Ecto neural progenitor cell (in vitro differentiated cells): ENCODE measurements around the gene CRIP2.
A peak's percentile ranks its signal among the peaks of the same experiment; 100 is the strongest.

Source experiments
- DNase-seq: peaks from one replicate; pipeline ENCODE4 v3.0.0-alpha.2; 2018; ENCODE audit warnings: low spot score

The CRIP2 gene

DNA sequence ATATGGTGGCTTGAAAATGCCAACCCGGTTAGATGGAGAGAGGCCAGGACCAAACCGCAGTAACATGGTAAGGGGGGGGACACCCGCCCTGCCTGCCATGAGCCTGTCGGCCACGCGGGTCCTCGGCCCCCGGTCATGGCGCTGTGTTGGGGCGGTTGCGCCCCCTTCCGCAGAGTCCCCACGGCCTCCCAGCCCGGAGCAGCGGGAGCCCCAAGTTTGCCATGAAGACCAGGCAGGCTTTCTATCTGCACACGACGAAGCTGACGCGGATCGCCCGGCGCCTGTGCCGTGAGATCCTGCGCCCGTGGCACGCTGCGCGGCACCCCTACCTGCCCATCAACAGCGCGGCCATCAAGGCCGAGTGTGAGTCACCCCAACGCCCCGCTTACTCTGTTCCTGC lies 10.1 kb upstream of the CRIP2 start:
- DNase-seq, result no peak

DNA sequence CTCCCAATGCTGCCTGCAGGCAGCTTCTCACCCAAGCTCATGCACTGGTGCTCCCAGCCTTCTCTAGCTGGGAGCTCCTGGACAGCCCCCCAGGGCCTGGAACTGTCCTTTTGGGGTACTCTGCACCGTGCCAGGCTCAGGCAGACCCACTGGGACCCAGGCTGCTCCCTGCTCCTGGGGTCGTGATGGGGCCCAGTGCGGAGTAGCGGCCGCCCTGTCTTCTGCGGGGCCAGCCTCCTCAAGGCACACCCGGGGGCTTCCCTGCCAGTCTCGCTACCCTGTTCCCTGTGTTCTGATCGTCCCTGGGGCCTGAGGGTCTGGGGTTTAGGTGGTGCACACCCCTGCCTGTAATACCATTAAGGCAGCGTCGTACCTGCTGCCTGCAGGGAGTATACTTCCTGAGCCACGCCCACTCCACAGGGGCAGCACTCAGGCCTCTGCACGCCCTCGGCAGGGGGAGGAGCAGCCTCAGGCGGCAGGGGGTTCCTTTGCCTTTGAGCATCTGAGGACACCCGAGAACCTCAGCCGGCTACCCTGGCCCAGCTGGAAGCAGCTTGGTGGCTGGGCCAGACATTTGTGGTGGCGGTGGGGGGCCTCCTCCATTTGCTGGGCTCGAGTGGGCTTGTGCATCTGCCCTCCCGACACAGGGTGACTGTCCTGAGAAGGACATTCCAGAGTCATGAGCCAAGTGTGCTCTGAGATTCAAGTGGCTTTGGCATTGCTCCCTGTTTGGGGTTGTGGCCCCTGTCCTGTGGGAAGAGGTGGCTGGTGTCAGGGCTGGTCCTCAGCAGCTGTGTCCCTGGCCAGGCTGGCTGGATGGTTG lies 9.2 kb upstream of the CRIP2 start:
- DNase-seq, result no peak

DNA sequence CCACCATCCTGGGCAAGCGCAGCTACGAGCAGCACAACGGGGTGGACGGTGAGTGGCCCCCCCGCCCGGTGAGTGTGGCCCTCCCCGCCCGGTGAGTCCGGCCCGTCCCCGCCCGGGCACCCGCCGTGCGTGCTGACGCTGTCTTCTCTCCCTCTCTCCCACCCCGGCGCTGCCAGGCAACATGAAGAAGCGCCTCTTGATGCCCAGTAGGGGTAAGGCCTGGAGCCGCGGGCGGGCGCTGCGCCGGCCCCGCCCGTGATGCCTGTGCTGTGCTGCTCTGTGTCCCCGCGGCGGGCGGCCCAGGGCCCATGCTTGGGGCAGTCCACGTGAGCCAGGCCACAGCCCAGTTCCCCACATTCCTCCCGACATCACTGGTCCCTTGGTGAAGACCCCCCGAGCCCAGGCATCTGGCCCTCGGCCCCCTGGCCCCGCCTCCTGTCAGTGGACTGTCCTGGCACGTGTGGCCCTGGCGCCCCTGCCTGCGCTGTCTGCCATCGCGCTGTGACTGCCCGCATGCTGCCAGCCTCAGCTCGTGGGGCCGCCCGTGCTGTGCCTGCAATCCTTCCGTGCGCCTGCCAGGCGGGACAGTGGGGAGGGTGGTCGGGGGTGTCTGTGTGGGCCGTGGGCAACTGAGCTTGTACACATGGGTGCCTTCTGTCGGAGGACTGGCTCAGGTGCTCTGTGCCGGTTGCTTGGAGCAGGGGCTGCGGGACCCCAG lies 7.9 kb upstream of the CRIP2 start:
- no peak for DNase-seq

DNA sequence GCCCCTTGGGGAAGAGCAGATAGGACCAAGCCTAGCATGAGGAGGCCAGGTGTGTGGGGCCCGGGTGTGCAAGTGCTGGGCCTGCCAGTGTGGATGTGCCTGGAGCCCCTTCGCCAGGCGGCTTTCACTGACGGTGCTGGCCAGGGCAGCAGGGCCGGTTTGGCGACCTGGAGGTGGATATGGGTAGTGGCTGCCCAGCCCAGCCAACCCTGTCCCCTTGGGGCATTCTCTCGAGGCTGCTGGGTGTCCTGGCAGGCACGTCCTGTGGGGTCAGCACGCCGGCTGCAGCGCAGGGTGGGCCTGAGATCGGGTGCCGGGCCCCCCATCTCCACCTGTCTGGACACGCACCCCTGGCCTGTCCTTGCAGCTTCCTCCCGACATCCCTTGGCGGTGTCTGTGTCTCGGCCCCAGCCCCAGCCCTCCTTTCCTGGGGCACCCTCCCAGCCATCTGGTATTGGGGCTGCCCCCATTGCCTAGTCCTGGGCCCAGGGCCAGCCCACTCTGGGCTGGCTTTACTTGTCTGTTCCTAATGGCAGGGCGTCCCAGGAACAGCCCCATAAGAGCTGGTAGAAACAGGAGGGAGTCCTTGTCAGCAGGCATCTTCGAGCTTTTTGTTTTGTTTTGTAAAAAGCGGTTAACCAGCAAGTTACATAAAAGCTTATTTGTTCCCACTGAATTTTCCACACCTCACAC lies 7.2 kb upstream of the CRIP2 start:
- no peak for DNase-seq

DNA sequence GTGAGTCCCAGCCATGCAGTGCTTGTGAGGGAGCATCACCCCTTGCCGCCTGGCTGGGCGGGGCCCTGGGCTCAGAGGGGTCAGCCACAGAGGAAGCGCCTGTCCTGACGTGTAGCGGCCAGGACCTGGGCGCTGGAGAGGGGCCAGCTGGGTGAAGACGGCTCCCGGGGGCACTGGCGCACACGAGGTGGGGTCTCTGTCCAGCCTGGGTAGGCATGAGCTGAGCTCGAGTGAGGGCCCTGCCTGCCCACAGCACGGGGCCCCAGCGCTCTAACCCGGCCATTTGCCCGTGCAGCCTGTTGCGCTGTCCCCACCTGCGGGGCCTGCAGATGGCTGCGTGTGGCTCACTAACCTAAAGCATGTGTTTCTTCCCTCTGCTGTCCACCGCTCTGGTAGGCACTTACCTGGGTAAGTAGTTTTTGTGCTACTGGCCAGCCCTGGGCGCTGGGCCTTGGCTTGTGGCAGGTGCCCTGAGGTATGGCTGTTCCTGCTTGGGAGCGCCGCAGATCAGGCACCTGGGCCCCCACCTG lies 6.6 kb upstream of the CRIP2 start:
- DNase-seq, result no peak

DNA sequence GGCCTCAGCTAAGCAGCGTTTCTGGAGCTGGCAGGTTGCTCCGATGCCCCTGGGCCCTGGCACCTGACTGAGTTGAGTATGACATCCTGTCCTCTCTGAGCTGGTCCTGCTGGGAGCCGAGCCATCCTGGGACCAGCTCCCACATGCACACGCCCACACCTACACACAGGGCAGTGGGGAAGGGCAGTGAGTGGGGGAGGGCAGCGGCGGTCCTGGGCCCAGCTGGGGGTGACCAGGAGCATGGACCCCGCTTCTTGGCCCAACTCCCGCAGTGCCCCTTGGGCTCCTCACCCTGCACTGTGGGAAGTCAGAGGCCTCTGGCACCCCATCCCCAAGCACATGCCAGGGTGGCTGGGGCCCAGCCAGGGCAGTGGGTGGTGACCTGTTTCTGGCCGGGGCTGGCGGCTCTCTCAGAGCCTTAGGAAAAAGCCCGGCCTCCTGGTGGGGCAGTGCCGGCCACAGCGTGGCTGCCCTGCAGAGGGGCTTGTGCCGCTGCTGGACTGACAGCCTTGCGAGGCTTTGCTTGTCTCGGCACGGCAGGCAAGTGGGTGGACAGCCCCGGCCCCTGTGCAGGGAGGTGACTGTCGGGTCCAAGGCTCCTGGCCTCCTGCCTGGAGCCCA lies 5.9 kb upstream of the CRIP2 start:
- DNase-seq, result no peak

DNA sequence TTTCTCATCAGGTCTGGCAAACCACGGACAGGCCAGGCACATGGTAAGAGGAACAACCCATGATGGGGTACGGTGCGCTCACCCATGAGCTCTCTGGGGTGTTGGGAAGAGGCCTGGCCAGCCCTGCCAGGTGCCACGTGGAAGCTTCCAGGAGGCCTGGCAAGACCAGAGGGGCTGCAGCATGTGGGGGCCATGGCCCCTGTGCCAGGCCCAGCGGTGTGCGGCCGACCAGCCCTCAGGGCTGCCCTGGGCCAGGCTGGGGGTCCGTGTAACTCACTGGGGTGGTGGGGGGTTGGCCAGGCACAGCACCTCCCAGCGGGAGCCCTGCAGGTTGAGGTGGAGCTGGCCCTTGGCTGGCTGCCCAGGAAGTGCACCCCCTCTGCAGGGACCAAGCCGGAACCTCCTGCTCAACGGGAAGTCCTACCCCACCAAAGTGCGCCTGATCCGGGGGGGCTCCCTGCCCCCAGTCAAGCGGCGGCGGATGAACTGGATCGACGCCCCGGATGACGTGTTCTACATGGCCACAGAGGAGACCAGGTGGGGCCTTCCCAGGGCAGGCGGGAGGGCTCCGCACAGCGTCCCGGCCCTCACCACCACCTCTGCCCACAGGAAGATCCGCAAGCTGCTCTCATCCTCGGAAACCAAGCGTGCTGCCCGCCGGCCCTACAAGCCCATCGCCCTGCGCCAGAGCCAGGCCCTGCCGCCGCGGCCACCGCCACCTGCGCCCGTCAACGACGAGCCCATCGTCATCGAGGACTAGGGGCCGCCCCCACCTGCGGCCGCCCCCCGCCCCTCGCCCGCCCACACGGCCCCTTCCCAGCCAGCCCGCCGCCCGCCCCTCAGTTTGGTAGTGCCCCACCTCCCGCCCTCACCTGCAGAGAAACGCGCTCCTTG lies 4.9 kb upstream of the CRIP2 start:
- no peak for DNase-seq

DNA sequence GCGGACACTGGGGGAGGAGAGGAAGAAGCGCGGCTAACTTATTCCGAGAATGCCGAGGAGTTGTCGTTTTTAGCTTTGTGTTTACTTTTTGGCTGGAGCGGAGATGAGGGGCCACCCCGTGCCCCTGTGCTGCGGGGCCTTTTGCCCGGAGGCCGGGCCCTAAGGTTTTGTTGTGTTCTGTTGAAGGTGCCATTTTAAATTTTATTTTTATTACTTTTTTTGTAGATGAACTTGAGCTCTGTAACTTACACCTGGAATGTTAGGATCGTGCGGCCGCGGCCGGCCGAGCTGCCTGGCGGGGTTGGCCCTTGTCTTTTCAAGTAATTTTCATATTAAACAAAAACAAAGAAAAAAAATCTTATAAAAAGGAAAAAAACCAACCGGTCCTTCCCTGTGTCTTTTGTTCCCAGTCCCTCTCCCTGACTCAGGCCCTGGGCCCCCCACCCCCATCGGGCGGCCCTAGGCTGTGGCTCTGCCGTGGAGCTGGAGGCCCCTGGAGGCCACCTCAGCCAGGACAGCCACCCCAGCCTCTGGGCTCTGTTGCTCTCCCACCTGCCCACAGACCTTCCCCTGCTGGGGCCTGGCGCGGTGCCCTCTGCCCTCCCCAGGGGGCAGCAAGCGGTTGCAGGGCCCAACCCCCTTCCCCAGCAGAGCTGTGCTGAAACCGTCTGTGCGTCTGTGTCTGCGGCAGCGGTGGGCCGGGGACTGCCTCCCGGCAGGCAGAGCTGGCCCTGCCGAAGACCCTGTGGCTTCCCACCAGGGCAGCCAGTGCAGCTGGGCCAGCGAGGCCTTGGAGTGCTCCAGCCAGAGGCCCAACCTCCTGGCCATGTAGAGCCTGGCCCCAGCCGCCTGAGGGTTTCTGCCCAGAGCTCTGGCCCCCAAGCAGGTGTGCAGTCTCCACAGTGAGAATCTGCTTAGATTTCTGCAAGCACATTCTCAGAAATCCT lies 4.0 kb upstream of the CRIP2 start:
- peak; percentile 58 for DNase-seq

DNA sequence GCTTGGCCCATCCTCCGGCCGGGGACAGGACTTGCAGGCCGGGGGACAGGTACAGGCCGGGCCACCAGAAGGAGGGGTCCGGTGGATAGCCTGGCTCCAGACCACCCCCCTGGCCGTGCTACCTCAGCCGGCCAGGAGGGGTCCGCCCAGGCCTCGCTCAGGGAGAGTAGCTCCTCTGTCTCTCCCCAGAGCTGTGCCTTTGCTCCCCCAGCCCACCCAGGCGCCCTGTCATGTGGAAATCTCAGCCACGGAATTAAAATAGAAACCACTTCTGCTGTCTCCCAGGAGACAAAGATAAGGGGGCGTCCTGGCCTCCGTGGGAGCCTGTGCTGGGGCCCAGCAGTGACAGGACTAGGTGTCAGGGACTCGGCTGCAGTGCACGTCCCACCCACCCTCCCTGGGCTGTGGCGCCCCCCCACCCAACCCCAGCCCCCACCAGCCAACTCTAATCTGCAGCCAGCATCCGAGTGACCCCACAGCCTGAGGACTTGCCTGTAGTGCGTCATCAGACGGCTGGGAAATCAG lies 3.3 kb upstream of the CRIP2 start:
- peak; percentile 69 for DNase-seq

DNA sequence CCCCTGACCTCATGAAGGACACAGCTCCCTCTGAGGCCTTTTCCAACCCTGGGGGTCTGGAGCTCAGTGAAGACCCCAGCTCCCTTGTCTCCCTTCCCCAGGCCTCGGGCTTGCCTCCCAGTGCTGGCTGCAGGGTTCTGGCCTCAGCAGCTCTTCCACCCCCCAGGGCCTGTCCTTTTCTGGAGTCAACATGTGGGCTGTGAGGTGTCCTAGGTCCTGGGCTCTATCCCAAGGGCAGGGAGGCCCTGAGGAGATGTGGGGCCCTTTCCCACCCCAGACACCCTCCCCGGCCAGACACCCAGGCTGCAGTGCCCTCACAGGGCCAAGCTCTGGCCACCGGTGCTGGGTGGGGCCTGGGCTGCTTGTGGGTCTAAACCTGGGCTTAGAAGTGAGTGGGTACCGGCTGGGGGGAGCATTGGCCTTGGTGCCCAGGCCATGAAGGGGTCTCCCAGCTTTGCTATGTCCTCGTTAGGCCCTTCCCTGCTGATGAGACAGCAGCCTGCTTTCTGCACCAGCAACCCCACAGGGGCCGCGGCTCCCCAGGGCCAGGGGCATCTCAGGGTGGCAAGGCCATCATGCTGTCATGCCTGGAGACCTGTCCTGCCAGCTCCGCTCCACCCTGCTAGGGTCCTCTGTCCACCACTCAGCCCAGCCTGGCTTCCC lies 2.7 kb upstream of the CRIP2 start:
- DNase-seq, result no peak

DNA sequence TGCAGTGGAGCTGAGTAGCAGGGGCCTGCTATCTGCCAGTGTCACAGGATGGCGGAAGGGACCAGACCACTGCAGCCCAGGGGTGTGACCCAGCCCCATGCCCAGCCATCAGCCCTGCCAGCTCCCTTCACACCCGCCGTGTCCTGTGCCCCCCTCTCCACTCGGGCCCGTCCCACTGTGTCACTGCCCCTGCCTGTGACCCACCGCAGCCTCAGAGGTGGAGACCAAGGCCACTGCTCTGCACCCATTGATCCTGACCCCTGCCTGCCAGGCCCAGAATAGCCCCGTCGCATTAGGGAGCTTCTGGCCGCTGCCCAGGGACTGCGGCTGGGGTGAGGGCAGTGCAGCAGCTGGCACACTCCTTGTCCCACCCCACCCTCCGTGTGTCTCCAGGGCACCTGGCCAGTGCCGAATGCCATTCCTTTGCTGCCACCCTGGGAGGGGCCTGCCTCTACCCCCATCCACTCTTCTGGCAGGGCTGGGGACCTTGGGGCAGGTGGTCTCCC lies 2.1 kb upstream of the CRIP2 start:
- DNase-seq, result no peak

DNA sequence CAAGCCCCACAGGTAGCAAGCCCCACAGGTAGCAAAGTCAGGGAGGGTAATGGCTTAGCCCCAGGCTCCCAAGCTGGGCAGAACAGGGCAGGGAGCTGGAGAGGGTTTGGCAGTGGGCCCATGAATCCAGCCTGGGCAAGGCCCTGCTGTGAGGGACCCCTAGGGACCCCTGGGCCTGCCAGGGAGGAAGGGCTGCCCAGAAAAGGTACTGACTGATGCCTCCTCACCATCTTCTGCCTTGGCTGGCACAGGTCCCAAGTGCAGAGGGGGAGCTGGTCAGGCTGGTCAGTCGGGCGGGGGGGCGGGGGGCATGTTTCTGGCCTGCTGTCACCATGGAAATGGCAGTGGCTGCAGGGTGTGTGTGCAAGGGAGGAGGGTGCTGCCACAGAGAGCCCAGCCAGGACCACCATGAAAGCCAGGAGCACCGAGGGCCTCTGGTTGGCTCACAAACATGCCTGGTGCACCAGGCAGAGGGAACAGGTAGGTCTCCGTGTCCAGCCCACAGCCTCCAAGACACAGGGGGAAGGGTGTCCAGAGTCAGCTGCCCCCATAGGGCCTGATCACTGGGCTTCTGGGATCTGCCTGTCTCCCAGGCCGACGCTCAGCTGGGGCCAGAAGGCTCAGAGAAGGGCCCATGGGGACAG lies 1.5 kb upstream of the CRIP2 start:
- no peak for DNase-seq

DNA sequence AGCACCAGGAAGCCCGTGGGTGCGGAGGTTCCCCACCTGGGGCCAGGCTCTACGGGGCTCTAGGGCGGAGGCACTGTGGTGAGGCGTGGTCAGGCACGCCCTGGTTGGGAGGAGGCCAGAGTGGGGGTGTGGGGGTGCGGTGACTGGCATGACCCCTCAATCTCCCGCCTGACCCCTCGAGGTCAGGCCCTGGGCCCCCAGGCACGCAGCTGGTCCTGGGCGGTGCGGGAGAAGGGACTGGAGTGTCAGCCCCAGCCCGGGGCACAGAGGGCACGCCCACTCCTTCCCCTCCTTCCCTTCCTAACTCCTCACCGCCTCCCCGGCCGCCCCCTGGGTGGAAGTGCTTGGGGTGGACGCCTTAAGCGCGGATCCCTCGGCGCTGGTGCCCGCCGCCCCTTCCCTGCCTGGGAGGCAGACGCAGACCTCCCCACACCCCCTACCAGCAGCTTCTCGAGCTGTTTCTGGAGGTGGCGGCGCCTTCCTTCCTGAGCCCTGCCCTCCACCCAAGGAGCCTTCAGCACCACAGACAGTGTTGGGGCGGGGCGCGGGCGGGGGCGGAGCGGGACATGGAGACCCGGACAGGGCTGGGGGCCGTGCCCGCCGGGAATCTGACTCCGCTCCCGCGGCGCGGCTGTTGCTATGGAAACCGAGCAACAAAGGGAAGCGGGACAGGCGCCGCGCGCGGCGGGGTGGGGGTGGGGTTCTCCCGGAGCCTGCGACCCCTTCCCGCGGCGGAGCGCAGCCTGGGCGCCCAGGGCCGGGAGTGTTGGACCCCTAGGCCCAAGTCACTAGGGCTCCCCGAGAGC lies 741 bp upstream of the CRIP2 start:
- DNase-seq, result peak; percentile 98

DNA sequence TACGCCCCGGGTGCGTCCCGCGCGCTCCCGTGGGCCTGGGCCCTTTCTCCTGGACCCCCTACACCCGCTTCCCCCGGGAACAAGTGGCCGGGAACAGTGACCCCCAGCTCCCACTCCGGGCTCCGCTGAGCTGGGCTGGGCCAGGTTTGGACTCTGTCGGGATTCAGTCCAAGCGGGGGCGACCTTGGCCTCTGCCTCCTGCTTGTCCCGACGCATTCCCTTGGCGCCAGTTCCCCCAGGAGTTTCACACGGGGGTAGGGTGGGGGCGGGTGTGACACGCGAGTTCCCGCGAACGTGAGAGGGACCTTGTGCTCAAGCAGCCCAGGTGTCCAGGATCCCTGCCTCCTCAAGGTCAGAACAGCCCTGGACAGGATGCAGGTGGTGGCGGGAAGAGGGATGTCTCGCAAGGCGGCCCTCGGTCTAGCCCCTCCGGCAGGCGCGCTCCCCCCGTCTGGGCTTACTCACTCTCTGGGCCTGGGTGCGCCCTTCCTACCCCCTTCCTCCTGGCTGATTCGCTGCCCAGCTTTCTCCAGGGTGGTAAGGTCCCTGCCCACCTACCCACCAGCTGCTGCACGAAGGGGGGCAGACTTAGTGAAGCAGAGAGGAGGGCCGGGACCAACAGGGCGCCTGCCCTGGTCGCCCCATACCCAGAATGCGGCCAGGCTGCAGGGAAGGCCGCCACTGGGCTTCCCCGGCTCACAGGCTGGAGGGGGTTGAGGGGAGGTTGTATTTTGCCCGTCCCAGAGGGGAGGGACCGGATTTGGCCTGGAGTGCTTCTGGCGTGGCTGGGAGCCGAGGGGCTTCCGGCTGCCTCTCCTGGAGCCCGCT lies 862 bp downstream of the CRIP2 start:
- no peak for DNase-seq

DNA sequence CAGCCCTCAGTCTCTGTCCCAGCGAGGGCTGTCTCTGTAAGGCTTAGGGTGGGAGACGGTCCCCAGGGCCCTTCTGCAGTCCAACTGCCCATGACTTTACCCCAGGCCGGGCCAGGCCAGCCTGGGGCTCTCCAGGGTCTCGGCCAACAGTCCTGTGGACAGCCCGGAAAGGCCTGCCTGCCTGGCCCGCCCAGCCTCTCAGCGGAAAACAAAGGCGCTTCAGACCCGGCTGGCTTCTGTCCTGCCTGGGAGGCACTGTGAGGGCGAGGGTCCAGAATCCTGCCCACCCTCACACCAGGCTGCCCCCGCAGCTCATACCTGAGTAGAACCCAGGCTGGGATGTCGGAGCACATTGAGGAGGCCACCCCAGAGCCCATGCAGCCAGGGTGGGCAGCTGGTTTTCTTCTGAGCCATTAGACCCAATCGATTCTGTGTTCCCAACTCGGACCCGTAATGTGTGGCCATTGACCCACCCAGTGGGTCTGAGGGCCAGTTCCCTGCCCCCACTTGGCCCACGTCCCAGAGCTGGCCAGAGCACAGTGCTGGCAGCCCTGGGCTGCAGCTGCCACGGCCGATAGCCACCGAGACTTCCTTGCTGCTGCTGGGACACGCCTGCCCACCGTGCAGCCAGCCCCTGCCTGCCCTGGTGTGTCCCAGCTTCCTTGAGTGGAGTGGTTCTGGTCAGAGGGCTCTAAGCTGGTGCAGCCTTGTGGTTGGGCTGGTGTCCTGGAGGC lies 1.6 kb downstream of the CRIP2 start:
- DNase-seq, result no peak
